Lower leg skin (tissue), 4 donors: ENCODE measurements around the gene CEP112. TPM values are rescaled to one million over a fixed set of nuclear protein-coding genes. Genes with fewer than 3 reads are reported as not detected.

Source experiments
- DNase-seq, 2 donors: peaks; one replicate each; pipeline ENCODE4 v3.0.0-alpha.2; 2019; ENCODE audit warnings: low spot score in 2 of 2
- H3K4me3 ChIP-seq: fragments of 200-600 bp; sonication (generic); 2 replicates; pipeline ENCODE4 v1.5.1; 2017; ENCODE audit warnings: mild to moderate bottlenecking, low read depth; ENCODE audit not compliant: poor library complexity, severe bottlenecking
- CTCF ChIP-seq, 3 donors: fragments of 450-650 bp; IDR thresholded peaks; one replicate each; pipeline ENCODE4 v1.5.1; 2016; ENCODE audit warnings: antibody characterized with exemption in 3 of 3, mild to moderate bottlenecking in 3 of 3, moderate library complexity in 2 of 3
- POLR2A ChIP-seq, 2 donors: fragments of 450-650 bp; IDR thresholded peaks; one replicate each; pipeline ENCODE4 v1.6.1; 2016 to 2017; ENCODE audit warnings: antibody characterized with exemption in 2 of 2, mild to moderate bottlenecking in 1 of 2, moderate library complexity in 1 of 2
- WGBS, 2 donors: methylation state at CpG; one replicate each; pipeline ENCODE4 v1.1.5; 2018; 5-methylcytosine and 5-hydroxymethylcytosine counted together
- intact Hi-C: fragments of 100-400 bp; cut with DNase I; formaldehyde crosslinking; loops from one replicate; pipeline ENCODE4 v1.15.0; 2023; ENCODE audit warnings: low total_unique reads
- total RNA-seq, 4 donors: library from RNA; depleted of rRNA; stranded (reverse); fragments of >200 nt; gene quantifications; one replicate each; pipeline ENCODE4 v1.1.0, GENCODE V29; 2016

CEP112 gene
- total RNA-seq, 4 donors from 2014 or later: 1.6 to 7.6 (median 3.6) TPM

- 86 to 95% methylated on average over 1 of the region's 1 CpG for WGBS, 2 donors
- no peak overlapping the region for H3K4me3 ChIP-seq
- TF ChIP-seq CTCF (IDR thresholded peaks at IDR 0.05) (no peak), POLR2A (IDR thresholded peaks at IDR 0.05) (no peak)
- intact Hi-C loops: no loop called here
- DNase-seq: no peak
Measured at GRCh38 chr17:66002063-66002585, 189.8 kb downstream of the CEP112 start.

- no peak for DNase-seq
- intact Hi-C loops: no loop called here
- TF ChIP-seq POLR2A (IDR thresholded peaks at IDR 0.05) (no peak), CTCF (IDR thresholded peaks at IDR 0.05) (no peak)
- 62 to 64% methylated on average over 4 of the region's 4 CpGs for WGBS, 2 donors
- H3K4me3 ChIP-seq: no peak overlapping the region
Measured at GRCh38 chr17:66000216-66000615, 191.7 kb downstream of the CEP112 start.

GRCh38 chr17:65998675-65999074, 193.3 kb downstream of the CEP112 start:
- intact Hi-C loops: no loop called here
- no peak overlapping the region for H3K4me3 ChIP-seq
- WGBS, 2 donors: 47 to 51% methylated on average over 3 of the region's 3 CpGs
- no peak for TF ChIP-seq CTCF (IDR thresholded peaks at IDR 0.05)
- TF ChIP-seq POLR2A (IDR thresholded peaks at IDR 0.05): no peak
- no peak for DNase-seq

- intact Hi-C loops: no loop called here
- H3K4me3 ChIP-seq: no peak overlapping the region
- WGBS, 2 donors: 84 to 85% methylated on average over 4 of the region's 4 CpGs
- DNase-seq: no peak
- no peak for TF ChIP-seq CTCF (IDR thresholded peaks at IDR 0.05)
- TF ChIP-seq POLR2A (IDR thresholded peaks at IDR 0.05): no peak
Measured at GRCh38 chr17:65994679-65995078, 197.3 kb downstream of the CEP112 start.

- 88 to 90% methylated on average over 2 of the region's 2 CpGs for WGBS, 2 donors
- H3K4me3 ChIP-seq: no peak overlapping the region
- TF ChIP-seq POLR2A (IDR thresholded peaks at IDR 0.05): no peak
- TF ChIP-seq CTCF (IDR thresholded peaks at IDR 0.05): no peak
- no peak for DNase-seq
- intact Hi-C loops: no loop called here
Measured at GRCh38 chr17:65994114-65994513, 197.8 kb downstream of the CEP112 start.

GRCh38 chr17:65990593-65990992, 201.3 kb downstream of the CEP112 start:
- TF ChIP-seq POLR2A (IDR thresholded peaks at IDR 0.05) (no peak), CTCF (IDR thresholded peaks at IDR 0.05) (no peak)
- no peak for DNase-seq
- intact Hi-C loops: no loop called here
- 95 to 100% methylated on average over 3 of the region's 3 CpGs for WGBS, 2 donors
- no peak overlapping the region for H3K4me3 ChIP-seq
